GM23338 (cell line): Measurements from ENCODE around the gene CTBP2. TPM values are rescaled to one million over a fixed set of nuclear protein-coding genes. Genes with fewer than 3 reads are reported as not detected.

Experiments used
- ATAC-seq: fragments of 200-7000 bp; cut with Tn5 transposase; 3 replicates; pipeline ENCODE4 v1.9.1; 2020
- DNase-seq: peaks from one replicate; pipeline ENCODE4 v3.0.0-alpha.2; 2015; ENCODE audit warnings: low spot score
- H2AFZ ChIP-seq: fragments of 200-600 bp; sonication (generic); 2 replicates; pipeline ENCODE4 v1.8.0; 2016; ENCODE audit warnings: antibody characterized with exemption, mild to moderate bottlenecking, moderate library complexity
- H3F3A ChIP-seq: fragments of 200-600 bp; sonication (generic); replicated peaks from 2 replicates; pipeline ENCODE4 v1.8.0; 2017; ENCODE audit warnings: antibody characterized with exemption, mixed run types, low read depth
- H3K27ac ChIP-seq: fragments of 200-600 bp; sonication (generic); 2 replicates; pipeline ENCODE4 v1.6.1; 2016; ENCODE audit warnings: low read depth
- H3K27me3 ChIP-seq: fragments of 200-600 bp; sonication (generic); 2 replicates; pipeline ENCODE4 v1.8.0; 2016; ENCODE audit warnings: mild to moderate bottlenecking, mixed run types, moderate library complexity; ENCODE audit not compliant: insufficient read depth
- H3K36me3 ChIP-seq: fragments of 200-600 bp; sonication (generic); 2 replicates; pipeline ENCODE4 v1.8.0; 2016; ENCODE audit warnings: mild to moderate bottlenecking; ENCODE audit not compliant: insufficient read depth
- H3K4me1 ChIP-seq: fragments of 200-600 bp; sonication (generic); 2 replicates; pipeline ENCODE4 v1.8.0; 2016; ENCODE audit warnings: mild to moderate bottlenecking, moderate library complexity; ENCODE audit not compliant: insufficient read depth
- H3K4me2 ChIP-seq: fragments of 200-600 bp; sonication (generic); 2 replicates; pipeline ENCODE4 v1.7.1; 2017; ENCODE audit warnings: mixed run types
- H3K4me3 ChIP-seq: fragments of 200-600 bp; sonication (generic); 2 replicates; pipeline ENCODE4 v1.6.1; 2016; ENCODE audit warnings: mixed run types
- H3K79me2 ChIP-seq: fragments of 200-600 bp; sonication (generic); replicated peaks from 2 replicates; pipeline ENCODE4 v1.8.0; 2017; ENCODE audit warnings: mild to moderate bottlenecking; ENCODE audit not compliant: insufficient read depth
- H3K9me2 ChIP-seq: fragments of 200-600 bp; sonication (generic); 2 replicates; pipeline ENCODE4 v1.8.0; 2017; ENCODE audit not compliant: insufficient read depth
- H4K20me1 ChIP-seq: fragments of 200-600 bp; sonication (generic); replicated peaks from 2 replicates; pipeline ENCODE4 v1.8.0; 2017; ENCODE audit warnings: mild to moderate bottlenecking; ENCODE audit not compliant: insufficient read depth
- H3K27ac Mint-ChIP-seq: 2 replicates; pipeline ENCODE4 v1.8.0; 2020; ENCODE audit warnings: inconsistent platforms, mild to moderate bottlenecking, moderate library complexity, mixed read lengths
- H3K27me3 Mint-ChIP-seq: 3 replicates; pipeline ENCODE4 v1.8.0; 2022; ENCODE audit warnings: low read depth, mild to moderate bottlenecking, moderate library complexity, mixed read lengths, inconsistent platforms; ENCODE audit not compliant: insufficient read depth, poor library complexity
- H3K36me3 Mint-ChIP-seq: 3 replicates; pipeline ENCODE4 v1.8.0; 2021; ENCODE audit warnings: low read depth, mild to moderate bottlenecking, inconsistent platforms, moderate library complexity, mixed read lengths
- H3K4me1 Mint-ChIP-seq: 3 replicates; pipeline ENCODE4 v1.8.0; 2020; ENCODE audit warnings: mild to moderate bottlenecking, inconsistent platforms, mixed read lengths
- H3K4me3 Mint-ChIP-seq: 3 replicates; pipeline ENCODE4 v1.8.0; 2021; ENCODE audit warnings: moderate library complexity, mild to moderate bottlenecking, inconsistent platforms, mixed read lengths
- H3K9me3 Mint-ChIP-seq: 3 replicates; pipeline ENCODE4 v1.8.0; 2020; ENCODE audit warnings: moderate library complexity, mild to moderate bottlenecking, inconsistent platforms, mixed read lengths
- CREB1 ChIP-seq: fragments of 250-450 bp; sonication (Bioruptor Pico); IDR thresholded peaks from 2 replicates; pipeline ENCODE4 v1.5.0; 2020; ENCODE audit warnings: low read depth, mild to moderate bottlenecking, moderate library complexity
- EZH2 ChIP-seq: fragments of 200-600 bp; sonication (generic); IDR thresholded peaks from one replicate; pipeline ENCODE4 v1.8.0; 2017; ENCODE audit warnings: antibody characterized with exemption, mild to moderate bottlenecking, low read depth; ENCODE audit not compliant: unreplicated experiment
- EZH2phosphoT487 ChIP-seq: fragments of 200-600 bp; sonication (generic); IDR thresholded peaks from one replicate; pipeline ENCODE4 v1.8.1; 2018; ENCODE audit warnings: antibody characterized with exemption; ENCODE audit not compliant: unreplicated experiment
- JUNB ChIP-seq: IDR thresholded peaks from one replicate; pipeline ENCODE4 v1.6.1; 2016; ENCODE audit warnings: antibody characterized with exemption; ENCODE audit not compliant: unreplicated experiment
- NANOG ChIP-seq: IDR thresholded peaks from 2 replicates; pipeline ENCODE4 v1.6.1; 2016; ENCODE audit warnings: antibody characterized with exemption, borderline replicate concordance
- POLR2AphosphoS5 ChIP-seq: IDR thresholded peaks from 2 replicates; pipeline ENCODE4 v1.6.1; 2016; ENCODE audit warnings: antibody characterized with exemption, low read depth
- REST ChIP-seq: IDR thresholded peaks from one replicate; pipeline ENCODE4 v1.6.1; 2018; ENCODE audit warnings: antibody characterized with exemption; ENCODE audit not compliant: unreplicated experiment
- STAT1 ChIP-seq: IDR thresholded peaks from one replicate; pipeline ENCODE4 v1.6.1; 2016; ENCODE audit warnings: antibody characterized with exemption; ENCODE audit not compliant: unreplicated experiment
- ZNF114 ChIP-seq: fragments of 250-450 bp; sonication (Bioruptor Pico); IDR thresholded peaks from 2 replicates; pipeline ENCODE4 v1.5.0; 2020; ENCODE audit warnings: mild to moderate bottlenecking, moderate library complexity
- ZNF331 ChIP-seq: fragments of 250-450 bp; sonication (Bioruptor Pico); IDR thresholded peaks from 2 replicates; pipeline ENCODE4 v1.5.0; 2020; ENCODE audit warnings: low read depth, mild to moderate bottlenecking, moderate library complexity
- polyA plus RNA-seq: library from polyadenylated mRNA; unstranded; fragments of >200 nt; fragmentation: Nextera tagmentation; extraction: Ambion mirVana; gene quantifications from 2 replicates; pipeline ENCODE4 v1.2.1, GENCODE V29; 2016
- total RNA-seq: library from RNA; depleted of rRNA; stranded (reverse); fragments of >200 nt; shearing (Covaris generic); gene quantifications from 2 replicates; pipeline ENCODE4 v1.2.3, GENCODE V29; 2014
- TF ChIP-seq, protein P1 (sequence below): IDR thresholded peaks from 2 replicates; pipeline ENCODE4 v1.6.1; 2016; ENCODE audit warnings: antibody characterized with exemption
- TF ChIP-seq, protein P2 (sequence below): fragments of 250-450 bp; sonication (Bioruptor Pico); IDR thresholded peaks from 2 replicates; pipeline ENCODE4 v1.5.0; 2020; ENCODE audit warnings: mild to moderate bottlenecking, moderate library complexity

CTBP2 gene
- total and polyA plus RNA-seq, 2 experiments from 2014 or later: 133 to 265 TPM

GRCh38 chr10:125149680-125150047 lies 10.7 kb downstream of the CTBP2 start (continued):
- TF ChIP-seq, protein P1, sequence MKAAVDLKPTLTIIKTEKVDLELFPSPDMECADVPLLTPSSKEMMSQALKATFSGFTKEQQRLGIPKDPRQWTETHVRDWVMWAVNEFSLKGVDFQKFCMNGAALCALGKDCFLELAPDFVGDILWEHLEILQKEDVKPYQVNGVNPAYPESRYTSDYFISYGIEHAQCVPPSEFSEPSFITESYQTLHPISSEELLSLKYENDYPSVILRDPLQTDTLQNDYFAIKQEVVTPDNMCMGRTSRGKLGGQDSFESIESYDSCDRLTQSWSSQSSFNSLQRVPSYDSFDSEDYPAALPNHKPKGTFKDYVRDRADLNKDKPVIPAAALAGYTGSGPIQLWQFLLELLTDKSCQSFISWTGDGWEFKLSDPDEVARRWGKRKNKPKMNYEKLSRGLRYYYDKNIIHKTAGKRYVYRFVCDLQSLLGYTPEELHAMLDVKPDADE: no peak
- TF ChIP-seq EZH2phosphoT487 (no peak), ZNF114 (CRISPR knock-in tag) (no peak), JUNB (no peak)
- TF ChIP-seq, protein P2, sequence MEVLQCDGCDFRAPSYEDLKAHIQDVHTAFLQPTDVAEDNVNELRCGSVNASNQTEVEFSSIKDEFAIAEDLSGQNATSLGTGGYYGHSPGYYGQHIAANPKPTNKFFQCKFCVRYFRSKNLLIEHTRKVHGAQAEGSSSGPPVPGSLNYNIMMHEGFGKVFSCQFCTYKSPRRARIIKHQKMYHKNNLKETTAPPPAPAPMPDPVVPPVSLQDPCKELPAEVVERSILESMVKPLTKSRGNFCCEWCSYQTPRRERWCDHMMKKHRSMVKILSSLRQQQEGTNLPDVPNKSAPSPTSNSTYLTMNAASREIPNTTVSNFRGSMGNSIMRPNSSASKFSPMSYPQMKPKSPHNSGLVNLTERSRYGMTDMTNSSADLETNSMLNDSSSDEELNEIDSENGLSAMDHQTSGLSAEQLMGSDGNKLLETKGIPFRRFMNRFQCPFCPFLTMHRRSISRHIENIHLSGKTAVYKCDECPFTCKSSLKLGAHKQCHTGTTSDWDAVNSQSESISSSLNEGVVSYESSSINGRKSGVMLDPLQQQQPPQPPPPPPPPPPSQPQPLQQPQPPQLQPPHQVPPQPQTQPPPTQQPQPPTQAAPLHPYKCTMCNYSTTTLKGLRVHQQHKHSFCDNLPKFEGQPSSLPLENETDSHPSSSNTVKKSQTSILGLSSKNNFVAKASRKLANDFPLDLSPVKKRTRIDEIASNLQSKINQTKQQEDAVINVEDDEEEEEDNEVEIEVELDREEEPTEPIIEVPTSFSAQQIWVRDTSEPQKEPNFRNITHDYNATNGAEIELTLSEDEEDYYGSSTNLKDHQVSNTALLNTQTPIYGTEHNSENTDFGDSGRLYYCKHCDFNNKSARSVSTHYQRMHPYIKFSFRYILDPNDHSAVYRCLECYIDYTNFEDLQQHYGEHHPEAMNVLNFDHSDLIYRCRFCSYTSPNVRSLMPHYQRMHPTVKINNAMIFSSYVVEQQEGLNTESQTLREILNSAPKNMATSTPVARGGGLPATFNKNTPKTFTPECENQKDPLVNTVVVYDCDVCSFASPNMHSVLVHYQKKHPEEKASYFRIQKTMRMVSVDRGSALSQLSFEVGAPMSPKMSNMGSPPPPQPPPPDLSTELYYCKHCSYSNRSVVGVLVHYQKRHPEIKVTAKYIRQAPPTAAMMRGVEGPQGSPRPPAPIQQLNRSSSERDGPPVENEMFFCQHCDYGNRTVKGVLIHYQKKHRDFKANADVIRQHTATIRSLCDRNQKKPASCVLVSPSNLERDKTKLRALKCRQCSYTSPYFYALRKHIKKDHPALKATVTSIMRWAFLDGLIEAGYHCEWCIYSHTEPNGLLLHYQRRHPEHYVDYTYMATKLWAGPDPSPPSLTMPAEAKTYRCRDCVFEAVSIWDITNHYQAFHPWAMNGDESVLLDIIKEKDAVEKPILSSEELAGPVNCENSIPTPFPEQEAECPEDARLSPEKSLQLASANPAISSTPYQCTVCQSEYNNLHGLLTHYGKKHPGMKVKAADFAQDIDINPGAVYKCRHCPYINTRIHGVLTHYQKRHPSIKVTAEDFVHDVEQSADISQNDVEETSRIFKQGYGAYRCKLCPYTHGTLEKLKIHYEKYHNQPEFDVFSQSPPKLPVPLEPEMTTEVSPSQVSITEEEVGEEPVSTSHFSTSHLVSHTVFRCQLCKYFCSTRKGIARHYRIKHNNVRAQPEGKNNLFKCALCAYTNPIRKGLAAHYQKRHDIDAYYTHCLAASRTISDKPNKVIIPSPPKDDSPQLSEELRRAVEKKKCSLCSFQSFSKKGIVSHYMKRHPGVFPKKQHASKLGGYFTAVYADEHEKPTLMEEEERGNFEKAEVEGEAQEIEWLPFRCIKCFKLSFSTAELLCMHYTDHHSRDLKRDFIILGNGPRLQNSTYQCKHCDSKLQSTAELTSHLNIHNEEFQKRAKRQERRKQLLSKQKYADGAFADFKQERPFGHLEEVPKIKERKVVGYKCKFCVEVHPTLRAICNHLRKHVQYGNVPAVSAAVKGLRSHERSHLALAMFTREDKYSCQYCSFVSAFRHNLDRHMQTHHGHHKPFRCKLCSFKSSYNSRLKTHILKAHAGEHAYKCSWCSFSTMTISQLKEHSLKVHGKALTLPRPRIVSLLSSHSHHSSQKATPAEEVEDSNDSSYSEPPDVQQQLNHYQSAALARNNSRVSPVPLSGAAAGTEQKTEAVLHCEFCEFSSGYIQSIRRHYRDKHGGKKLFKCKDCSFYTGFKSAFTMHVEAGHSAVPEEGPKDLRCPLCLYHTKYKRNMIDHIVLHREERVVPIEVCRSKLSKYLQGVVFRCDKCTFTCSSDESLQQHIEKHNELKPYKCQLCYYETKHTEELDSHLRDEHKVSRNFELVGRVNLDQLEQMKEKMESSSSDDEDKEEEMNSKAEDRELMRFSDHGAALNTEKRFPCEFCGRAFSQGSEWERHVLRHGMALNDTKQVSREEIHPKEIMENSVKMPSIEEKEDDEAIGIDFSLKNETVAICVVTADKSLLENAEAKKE (CRISPR knock-in tag): no peak

DNA sequence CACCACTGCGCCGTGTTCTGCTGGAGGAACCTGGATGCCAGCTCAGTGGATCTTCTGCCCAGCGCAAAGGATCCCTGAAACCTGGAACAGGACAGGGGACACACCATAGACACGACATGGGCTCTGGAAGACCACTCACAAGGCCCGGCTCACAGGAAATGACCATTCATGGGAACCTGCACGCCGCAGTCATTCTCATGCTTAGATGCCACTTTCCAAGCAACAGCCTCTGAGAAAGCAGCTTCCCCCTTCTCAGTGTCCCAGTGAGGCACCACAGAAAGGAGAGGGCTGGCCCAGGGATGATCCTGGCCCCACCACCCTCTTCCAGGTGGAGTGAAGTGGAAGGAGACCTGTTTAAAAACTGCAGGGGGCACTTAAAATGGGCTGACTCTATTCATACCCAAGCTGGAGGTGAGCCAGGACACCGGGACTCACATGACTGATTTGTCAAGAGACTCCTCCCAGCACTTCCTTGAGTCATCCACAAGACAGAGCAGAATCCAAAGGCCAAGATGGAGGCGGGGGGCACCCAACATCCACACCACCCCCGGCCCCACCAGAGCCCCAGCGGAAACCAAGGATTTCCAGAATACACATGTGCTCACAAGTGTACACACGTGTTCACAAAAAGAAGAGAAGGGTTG lies 11.2 kb downstream of the CTBP2 start:
- H4K20me1 ChIP-seq: peaks cover 59% of the 10 kb centered on the region

More for the DNA sequence above, 11.2 kb downstream of the CTBP2 start:
- ATAC-seq: peak; percentile 1
- Histone ChIP-seq H3K4me3 (peak overlapping the region; percentile 90; the same call in 1 of the 2 replicates), H3K79me2 (peaks cover 100% of the 10 kb centered on the region), H3K4me2 (peak overlapping the region; percentile 78), H2AFZ (no peak overlapping the region), H3K4me1 (peaks cover 90% of the 10 kb centered on the region), H3K36me3 (no peaks in the 10 kb centered on the region), H3K27ac (peak overlapping the region; percentile 98), H3K9me2 (no peaks in the 10 kb centered on the region), H3F3A (peaks cover 32% of the 10 kb centered on the region), H3K27me3 (no peaks in the 10 kb centered on the region)
- Mint-ChIP-seq H3K4me3 (peak overlapping the region; percentile 70), H3K4me1 (peaks cover 87% of the 10 kb centered on the region), H3K27ac (peak overlapping the region; percentile 96), H3K27me3 (peaks cover 23% of the 10 kb centered on the region), H3K9me3 (no peaks in the 10 kb centered on the region; the same call in 1 of the 3 replicates), H3K36me3 (peaks cover 71% of the 10 kb centered on the region)
- TF ChIP-seq NANOG (no peak), CREB1 (CRISPR knock-in tag) (no peak), STAT1 (no peak), JUNB (no peak), ZNF331 (CRISPR knock-in tag) (no peak), ZNF114 (CRISPR knock-in tag) (no peak), REST (no peak), POLR2AphosphoS5 (no peak), EZH2 (no peak)
- DNase-seq: peak; percentile 67
